Lower leg skin (tissue), 3 donors: ENCODE results near the gene SMAD4.

Source experiments
- POLR2A ChIP-seq, 2 donors: fragments of 450-650 bp; IDR thresholded peaks; one replicate each; pipeline ENCODE4 v1.6.1; 2016 to 2017; ENCODE audit warnings: antibody characterized with exemption in 2 of 2, mild to moderate bottlenecking in 1 of 2, moderate library complexity in 1 of 2
- TF ChIP-seq, protein P1 (sequence below), 3 donors: fragments of 450-650 bp; IDR thresholded peaks; one replicate each; pipeline ENCODE4 v1.5.1; 2016; ENCODE audit warnings: antibody characterized with exemption in 3 of 3, mild to moderate bottlenecking in 3 of 3, moderate library complexity in 2 of 3

DNA sequence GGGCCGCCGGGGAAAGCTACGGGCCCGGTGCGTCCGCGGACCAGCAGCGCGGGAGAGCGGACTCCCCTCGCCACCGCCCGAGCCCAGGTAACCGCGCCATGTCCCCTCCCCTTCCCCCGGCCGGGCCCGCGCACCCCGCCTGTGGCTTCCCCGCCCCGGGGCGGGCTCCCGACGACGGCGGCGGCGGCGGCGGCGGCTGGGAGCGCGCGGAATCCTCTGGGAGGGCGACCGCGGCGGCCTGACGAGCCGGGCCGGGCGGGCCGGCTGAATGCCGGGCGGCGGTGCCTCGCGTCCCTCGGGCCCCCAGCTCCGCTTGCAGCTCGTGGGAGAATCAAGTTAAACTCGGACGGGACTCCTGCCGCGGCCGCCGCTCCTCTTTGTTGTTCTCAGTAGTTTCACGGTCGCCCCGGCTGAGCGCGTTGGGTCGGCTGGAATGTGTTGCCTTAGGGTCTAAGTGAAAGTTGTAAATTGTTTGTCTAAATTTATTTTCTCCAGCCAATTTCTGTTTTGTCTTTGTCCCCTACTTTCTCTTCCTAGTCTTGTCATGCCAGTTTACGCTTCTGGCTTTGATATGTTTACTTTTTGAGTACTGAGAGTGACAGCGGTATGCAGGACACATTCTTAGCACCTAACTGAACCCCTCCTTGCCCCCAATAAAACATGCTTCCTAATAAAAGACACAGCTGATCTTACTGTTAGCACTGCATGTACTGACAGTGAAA is 685 bp downstream of the SMAD4 start:
- TF ChIP-seq, protein P1, sequence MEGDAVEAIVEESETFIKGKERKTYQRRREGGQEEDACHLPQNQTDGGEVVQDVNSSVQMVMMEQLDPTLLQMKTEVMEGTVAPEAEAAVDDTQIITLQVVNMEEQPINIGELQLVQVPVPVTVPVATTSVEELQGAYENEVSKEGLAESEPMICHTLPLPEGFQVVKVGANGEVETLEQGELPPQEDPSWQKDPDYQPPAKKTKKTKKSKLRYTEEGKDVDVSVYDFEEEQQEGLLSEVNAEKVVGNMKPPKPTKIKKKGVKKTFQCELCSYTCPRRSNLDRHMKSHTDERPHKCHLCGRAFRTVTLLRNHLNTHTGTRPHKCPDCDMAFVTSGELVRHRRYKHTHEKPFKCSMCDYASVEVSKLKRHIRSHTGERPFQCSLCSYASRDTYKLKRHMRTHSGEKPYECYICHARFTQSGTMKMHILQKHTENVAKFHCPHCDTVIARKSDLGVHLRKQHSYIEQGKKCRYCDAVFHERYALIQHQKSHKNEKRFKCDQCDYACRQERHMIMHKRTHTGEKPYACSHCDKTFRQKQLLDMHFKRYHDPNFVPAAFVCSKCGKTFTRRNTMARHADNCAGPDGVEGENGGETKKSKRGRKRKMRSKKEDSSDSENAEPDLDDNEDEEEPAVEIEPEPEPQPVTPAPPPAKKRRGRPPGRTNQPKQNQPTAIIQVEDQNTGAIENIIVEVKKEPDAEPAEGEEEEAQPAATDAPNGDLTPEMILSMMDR (IDR thresholded peaks at IDR 0.05): no peak
- TF ChIP-seq POLR2A (IDR thresholded peaks at IDR 0.05): no peak
